Measurements from ENCODE around the gene CSRP3.

Gene CSRP3

DNA sequence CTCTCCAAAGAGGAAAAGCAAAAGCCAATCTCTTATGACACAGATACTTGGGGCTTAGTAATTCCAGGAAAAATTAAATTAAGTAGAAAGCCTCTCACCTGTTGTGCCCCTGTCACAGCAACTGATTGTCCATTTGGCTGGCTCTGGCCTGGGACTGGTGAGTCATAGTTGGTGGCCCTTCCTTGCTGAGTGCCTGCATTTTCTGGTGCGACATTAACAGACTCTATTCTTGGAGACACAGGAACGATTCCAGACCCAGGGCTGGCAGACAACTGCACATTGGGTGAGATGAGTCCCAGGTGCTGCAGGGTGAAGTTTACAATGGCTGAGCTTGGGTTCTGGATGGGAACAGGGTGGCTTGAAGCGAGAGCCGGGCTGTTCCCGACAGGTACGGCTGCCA is 23.3 kb upstream of the CSRP3 start:
- DNase-seq, result no peak

- no peak for DNase-seq
Measured at GRCh38 chr11:19220903-19221724, 19.3 kb upstream of the CSRP3 start.

DNA sequence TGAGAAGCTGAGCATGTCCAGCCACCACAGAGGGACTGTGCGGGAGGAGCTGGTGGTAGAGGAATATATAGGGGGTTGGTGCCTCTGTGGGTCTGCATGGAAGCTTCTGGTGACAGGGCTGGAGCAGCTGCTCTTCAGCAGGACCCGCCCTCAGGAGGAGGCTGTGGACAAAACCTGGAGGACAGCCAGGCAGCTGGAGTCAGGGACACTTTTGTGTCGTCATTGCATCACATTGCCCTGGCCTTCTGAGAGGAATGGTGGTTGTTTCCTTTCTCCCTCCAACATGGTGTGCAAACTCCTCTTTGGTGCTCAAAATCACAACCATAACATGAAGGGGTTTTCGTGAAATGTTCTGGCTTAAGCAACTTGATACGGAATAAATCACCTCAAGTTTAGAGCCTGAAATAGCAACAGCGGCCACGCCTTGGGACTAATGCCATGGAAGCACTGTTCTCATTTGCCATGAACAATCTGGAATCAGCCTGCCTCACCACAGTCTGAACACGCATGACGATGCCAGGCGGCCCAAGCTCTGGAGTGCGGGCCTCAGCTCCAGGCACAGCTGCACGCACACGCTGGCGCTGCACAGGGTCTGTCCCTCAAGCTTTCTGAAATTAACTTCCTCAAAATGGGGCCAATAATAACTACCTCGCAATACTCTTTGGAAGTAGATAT is 17.1 kb upstream of the CSRP3 start:
- DNase-seq, result no peak

- DNase-seq, result no peak
Measured at GRCh38 chr11:19218216-19218615, 16.4 kb upstream of the CSRP3 start.

DNA sequence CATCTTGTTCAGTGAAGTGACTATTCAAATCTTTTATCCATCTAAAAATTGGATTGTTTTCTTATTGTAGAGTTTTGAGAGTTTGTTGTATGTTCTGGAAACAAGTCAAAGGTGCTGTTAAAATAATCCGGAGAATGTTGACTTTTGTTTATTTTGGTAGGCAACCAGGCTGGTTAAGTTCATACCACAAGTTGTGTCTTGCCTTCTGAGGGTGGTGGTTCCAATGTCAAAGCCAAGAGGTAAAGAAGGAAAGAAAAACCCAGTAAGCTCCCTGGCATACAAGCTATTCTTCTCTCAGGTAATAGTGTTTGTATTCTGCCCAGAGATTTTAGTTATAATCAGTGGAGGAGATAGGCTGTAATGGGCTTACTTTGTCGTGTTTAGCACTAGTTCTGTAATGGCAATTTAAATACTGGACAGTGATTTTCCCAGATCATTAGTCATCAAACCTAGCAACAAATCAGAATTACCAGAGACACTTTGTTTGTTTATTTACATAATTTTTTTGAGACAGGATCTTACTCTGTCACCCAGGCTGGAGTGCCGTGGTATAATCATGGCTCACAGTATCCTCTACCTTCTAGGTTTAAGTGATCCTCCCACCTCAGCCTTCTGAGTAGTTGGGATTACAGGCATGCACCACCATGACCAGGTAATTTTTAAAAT is 15.1 kb upstream of the CSRP3 start:
- DNase-seq, result no peak

GRCh38 chr11:19216021-19216420 is 14.2 kb upstream of the CSRP3 start:
- DNase-seq, result no peak

GRCh38 chr11:19209617-19210370 is 8.0 kb upstream of the CSRP3 start:
- no peak for DNase-seq

GRCh38 chr11:19208959-19209546 is 7.3 kb upstream of the CSRP3 start:
- DNase-seq, result no peak

- no peak for DNase-seq
Measured at GRCh38 chr11:19208181-19208580, 6.4 kb upstream of the CSRP3 start.

GRCh38 chr11:19204836-19205235 is 3.1 kb upstream of the CSRP3 start:
- no peak for DNase-seq

DNA sequence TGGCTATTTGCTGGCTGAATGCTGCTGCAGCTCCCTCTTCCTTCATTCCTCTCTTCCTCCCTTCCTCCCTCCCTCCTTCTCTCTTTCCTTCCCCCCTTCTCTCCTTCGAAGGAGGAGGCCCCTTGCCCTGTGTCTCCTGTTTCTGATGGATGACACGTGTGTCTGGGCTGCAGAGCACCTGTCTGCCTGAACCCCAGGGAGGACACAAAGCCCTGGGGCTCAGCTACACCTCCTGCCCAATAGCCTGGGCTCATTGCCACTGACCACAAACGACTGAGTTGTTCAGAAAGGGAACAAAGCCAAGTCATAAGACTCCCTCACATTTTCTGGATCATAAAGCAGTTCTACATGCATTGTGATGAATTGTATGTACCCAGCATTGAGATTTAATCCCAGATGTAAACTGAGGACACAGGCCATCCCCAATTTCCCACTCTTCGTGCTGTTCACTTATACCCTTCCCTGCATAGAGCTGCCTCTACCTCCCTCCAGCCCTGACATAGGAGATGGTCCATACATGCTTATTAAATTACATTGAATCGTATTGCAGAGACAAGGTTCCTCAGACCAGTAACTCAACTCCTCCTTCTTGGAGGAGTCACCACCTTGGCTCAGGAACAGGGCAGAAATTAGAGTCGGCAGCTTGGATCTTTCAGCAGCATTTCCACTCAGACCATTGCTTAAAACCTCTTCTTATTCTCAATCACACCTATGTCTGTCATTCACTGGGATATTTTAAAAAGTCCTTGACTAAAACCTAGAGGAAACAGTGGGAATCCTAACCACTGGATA is 1.2 kb downstream of the CSRP3 start:
- DNase-seq, result no peak

DNA sequence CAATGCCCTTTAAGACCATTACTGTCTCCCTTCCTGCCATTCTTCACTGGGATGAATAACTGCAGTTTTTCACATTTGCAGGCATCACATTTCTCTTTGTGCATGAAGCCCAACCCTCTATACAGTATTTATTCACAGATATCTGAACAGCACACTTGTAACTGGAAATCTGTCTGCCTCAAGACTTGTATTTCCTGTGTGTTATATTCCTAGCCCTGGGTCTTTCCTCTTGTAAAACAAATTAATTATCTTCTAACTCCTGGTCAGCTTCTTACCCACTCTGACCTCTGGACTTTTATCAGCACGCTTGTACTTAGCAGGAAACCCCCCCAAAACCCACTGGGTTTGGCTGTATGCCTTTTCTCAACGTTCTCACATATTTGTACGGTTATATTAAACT is 2.0 kb downstream of the CSRP3 start:
- no peak for DNase-seq

GRCh38 chr11:19199048-19199447 is 2.7 kb downstream of the CSRP3 start:
- no peak for DNase-seq

DNA sequence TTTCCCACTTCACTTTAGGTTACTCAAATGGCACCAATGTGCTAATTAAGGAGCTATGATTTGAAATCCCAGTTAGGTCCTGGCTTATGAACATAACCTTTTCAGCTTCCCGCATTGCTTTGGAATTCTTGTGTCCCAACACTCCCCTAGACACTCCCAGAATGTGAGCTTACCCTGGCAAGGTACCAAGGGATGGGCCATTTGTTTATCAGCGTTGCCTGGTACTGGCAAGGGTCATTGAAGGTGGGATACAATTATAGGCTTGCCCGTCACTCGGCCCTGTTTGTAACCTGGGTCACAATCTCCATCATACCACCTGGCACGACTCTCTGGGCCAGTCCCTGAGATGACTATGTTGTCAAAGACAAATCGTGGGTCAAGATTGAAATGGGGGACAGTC is 5.4 kb downstream of the CSRP3 start:
- DNase-seq, result no peak

DNA sequence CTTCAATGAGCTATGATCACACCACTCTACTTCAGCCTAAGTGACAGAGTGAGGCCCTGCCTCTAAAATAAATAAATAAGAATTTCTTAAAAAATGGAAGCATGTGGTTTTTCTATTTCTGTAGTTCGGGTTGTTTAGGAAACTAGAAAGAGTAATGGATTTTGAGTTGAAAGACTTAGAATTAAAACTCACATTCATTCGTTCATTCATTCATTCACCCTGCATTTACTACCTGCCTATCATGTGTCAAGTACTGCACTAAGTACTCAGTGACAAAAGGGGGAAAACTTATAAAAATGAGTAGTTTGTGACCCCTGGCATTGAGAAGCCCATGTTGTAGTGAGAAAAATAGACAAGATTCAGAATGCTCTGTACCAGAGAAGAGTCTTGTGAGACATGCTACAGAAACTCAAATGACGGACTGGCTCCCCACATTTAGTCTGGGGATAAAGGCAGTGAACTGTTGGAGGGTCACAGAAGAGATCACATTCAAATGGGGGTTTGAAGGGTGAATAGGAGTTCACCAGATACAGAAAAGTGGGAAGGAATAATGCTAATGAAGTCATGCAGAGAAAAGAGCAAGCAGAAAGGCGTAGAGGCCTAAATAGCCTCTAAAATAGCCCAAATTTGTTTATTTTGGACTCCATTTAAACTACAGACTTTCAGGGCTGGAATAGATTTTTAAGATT is 7.0 kb downstream of the CSRP3 start:
- DNase-seq, result no peak

DNA sequence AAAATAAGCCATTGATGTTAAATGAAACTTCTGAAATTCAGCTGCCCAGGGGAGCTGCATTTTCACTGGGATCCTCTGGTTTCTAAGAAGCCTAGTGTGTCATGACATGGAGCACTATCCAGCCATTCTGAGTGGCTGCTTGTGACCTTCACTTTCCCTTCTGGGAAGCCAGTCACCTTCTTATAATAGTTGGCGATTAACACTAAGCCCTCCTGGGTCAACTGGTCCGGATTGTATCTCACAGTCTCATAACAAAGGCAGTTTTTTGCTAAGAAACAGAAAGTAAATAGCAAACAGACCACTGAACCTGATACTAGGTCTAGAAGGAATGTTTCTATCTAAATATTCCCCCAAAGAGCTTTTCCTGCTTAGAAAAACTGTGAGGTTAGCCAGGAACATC is 7.9 kb downstream of the CSRP3 start:
- no peak for DNase-seq

- no peak for DNase-seq
Measured at GRCh38 chr11:19191530-19192169, 10.1 kb downstream of the CSRP3 start.

GRCh38 chr11:19187833-19188258 is 13.9 kb downstream of the CSRP3 start:
- DNase-seq, result no peak

DNA sequence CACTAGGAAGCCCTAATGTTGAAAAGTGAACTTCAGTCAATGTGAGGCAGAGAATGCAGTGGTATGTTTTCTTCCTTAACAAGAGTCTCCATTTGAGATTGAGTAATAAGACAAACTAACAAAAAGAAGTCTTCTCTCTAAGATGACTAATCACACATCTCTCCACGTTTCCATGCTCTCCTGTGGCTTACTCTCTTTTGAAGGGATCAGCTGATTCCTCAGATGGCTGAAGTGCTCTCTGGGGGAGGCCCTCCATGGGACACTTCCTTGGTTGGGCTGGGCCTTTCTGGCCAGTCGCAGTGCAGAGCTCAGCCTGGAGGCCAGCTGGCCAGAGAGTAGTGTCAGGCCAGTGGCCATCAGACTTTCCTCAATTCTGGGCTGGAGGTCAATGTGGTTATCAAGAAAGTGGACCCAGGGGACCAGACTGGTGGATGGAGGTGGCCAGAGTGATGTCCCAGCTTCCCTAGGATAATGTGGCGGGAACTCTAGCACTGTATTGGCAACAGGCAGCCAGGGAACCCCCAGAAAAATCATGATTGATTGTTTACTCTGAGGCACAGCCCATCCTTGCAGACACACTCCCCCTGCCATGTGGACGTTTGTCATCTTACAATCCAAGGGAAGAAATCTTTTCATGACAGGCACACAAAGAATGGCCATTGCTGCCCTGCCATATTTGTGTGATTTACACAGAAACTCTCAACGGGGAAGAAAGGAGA is 14.5 kb downstream of the CSRP3 start:
- no peak for DNase-seq

GRCh38 chr11:19185516-19186052 is 16.2 kb downstream of the CSRP3 start:
- DNase-seq, result no peak

Data from NCI-H187 treated with DMSO at 0.1 percent for 48 hours (cell line).